ENCODE measurements around the gene CRY2. TPM values are rescaled to one million over a fixed set of nuclear protein-coding genes. Genes with fewer than 3 reads are reported as not detected.

CRY2 gene
- total and polyA plus RNA-seq, 2 of the 13 experiments (the other 11 are each of a cell fraction or from before 2014, with no cell fraction given): 10.1 to 12.2 TPM

GRCh38 chr11:45799562-45799961 is 47.7 kb upstream of the CRY2 start:
- H2AFZ ChIP-seq (ENCODE audit: low read length): no peak overlapping the region
- peak overlapping the region; percentile 84; the same call in 1 of the 2 replicates for H3K4me2 ChIP-seq (ENCODE audit: low read depth, low read length)
- FAIRE-seq (no peak), ATAC-seq (no peak), DNase-seq (ENCODE audit: low spot score) (no peak)
- no peak for TF ChIP-seq ZNF576 (CRISPR knock-in tag; IDR thresholded peaks at IDR 0.05)
- TF ChIP-seq ZNF572 (CRISPR knock-in tag; IDR thresholded peaks at IDR 0.05): no peak
- no peak for TF ChIP-seq ZBTB44 (CRISPR knock-in tag; IDR thresholded peaks at IDR 0.05)
- TF ChIP-seq ZNF274 (CRISPR knock-in tag; IDR thresholded peaks at IDR 0.05): no peak
- no peak for TF ChIP-seq ADNP (CRISPR knock-in tag; IDR thresholded peaks at IDR 0.05)
- in situ Hi-C loops (cut with HindIII; ENCODE audit: extremely low pct_ligation_motif_present, low pct_unique_long_range_greater_than_20kb) (no loop called here), intact Hi-C loops (cut with micrococcal nuclease; ENCODE audit: unreplicated experiment) (no loop called here)
- H3K4me3 ChIP-seq (replicated peaks in 1 of 3; ENCODE audit: insufficient read depth in 1 of 3, low read depth in 2 of 3, low read length in 3 of 3): no peak overlapping the region
- no peaks in the 10 kb centered on the region for H3K9me3 ChIP-seq (ENCODE audit: low read length)
- no peak overlapping the region for H3K9ac ChIP-seq (ENCODE audit: insufficient read depth, low read depth, low read length)
- ChIA-PET POLR2A (interaction anchor here (0.6 to 1.3 kb wide), 5 partner anchors 28 to 1674 kb away, joined by 3 to 6 read pairs (median 3); partner anchors contain the start of gene CRY2), CTCF (ENCODE audit: low intra/inter-chr PET ratio, low total read pairs) (no interaction called here)
- no TSS peak for BruUV-seq (replicated peaks)
- H3K27me3 ChIP-seq (ENCODE audit: control insufficient read depth in 1 of 2, insufficient read depth in 2 of 2, low read length in 2 of 2): peaks cover 0 to 27% of the 10 kb centered on the region in 2 experiments; a peak in 2 of 5 replicates
- no peaks in the 10 kb centered on the region for H4K20me1 ChIP-seq (ENCODE audit: insufficient read depth, low read length)
- H3K79me2 ChIP-seq (ENCODE audit: insufficient read depth, low read length): no peaks in the 10 kb centered on the region
- H3K4me1 ChIP-seq (ENCODE audit: insufficient read depth, low read length): peaks cover 20% of the 10 kb centered on the region
- H3K27ac ChIP-seq (ENCODE audit: extremely low read length, insufficient read depth, low read length): no peak overlapping the region
- WGBS (ENCODE audit: low lambda C conversion rate): 74% methylated on average over 3 of the region's 3 CpGs
- no peaks in the 10 kb centered on the region for H3K36me3 ChIP-seq (replicated peaks in 1 of 2; ENCODE audit: control insufficient read depth in 1 of 2, insufficient read depth in 2 of 2, low read length in 2 of 2)

GRCh38 chr11:45800261-45800660 is 47.0 kb upstream of the CRY2 start:
- Histone ChIP-seq H3K9ac (ENCODE audit: insufficient read depth, low read depth, low read length) (no peak overlapping the region), H3K27ac (ENCODE audit: extremely low read length, insufficient read depth, low read length) (no peak overlapping the region), H3K4me2 (ENCODE audit: low read depth, low read length) (no peak overlapping the region), H3K4me3 (replicated peaks in 1 of 3; ENCODE audit: insufficient read depth in 1 of 3, low read depth in 2 of 3, low read length in 3 of 3) (no peak overlapping the region), H3K27me3 (ENCODE audit: control insufficient read depth in 1 of 2, insufficient read depth in 2 of 2, low read length in 2 of 2) (peaks cover 0 to 26% of the 10 kb centered on the region in 2 experiments; a peak in 2 of 5 replicates), H3K9me3 (ENCODE audit: low read length) (no peaks in the 10 kb centered on the region), H3K4me1 (ENCODE audit: insufficient read depth, low read length) (peaks cover 19% of the 10 kb centered on the region), H3K79me2 (ENCODE audit: insufficient read depth, low read length) (no peaks in the 10 kb centered on the region), H4K20me1 (ENCODE audit: insufficient read depth, low read length) (no peaks in the 10 kb centered on the region), H3K36me3 (replicated peaks in 1 of 2; ENCODE audit: control insufficient read depth in 1 of 2, insufficient read depth in 2 of 2, low read length in 2 of 2) (no peaks in the 10 kb centered on the region), H2AFZ (ENCODE audit: low read length) (no peak overlapping the region)
- ChIA-PET POLR2A (no interaction called here), CTCF (ENCODE audit: low intra/inter-chr PET ratio, low total read pairs) (no interaction called here)
- FAIRE-seq (no peak), DNase-seq (ENCODE audit: low spot score) (no peak), ATAC-seq (no peak)
- in situ Hi-C loops (cut with HindIII; ENCODE audit: extremely low pct_ligation_motif_present, low pct_unique_long_range_greater_than_20kb) (no loop called here), intact Hi-C loops (cut with micrococcal nuclease; ENCODE audit: unreplicated experiment) (no loop called here)
- WGBS (ENCODE audit: low lambda C conversion rate): 32% methylated on average over 2 of the region's 2 CpGs
- BruUV-seq (replicated peaks): no TSS peak
- TF ChIP-seq ELF3 (CRISPR knock-in tag; IDR thresholded peaks at IDR 0.05) (no peak), MLX (CRISPR knock-in tag; IDR thresholded peaks at IDR 0.05) (no peak), BRD4 (CRISPR knock-in tag; IDR thresholded peaks at IDR 0.05) (no peak), MBNL3 (CRISPR knock-in tag; conservative IDR thresholded peaks at IDR 0.05) (no peak), PRDM10 (CRISPR knock-in tag; IDR thresholded peaks at IDR 0.05; ENCODE audit: low read depth) (no peak), HIVEP1 (CRISPR knock-in tag; IDR thresholded peaks at IDR 0.05) (no peak), KLF13 (CRISPR knock-in tag; IDR thresholded peaks at IDR 0.05) (no peak), FOXM1 (CRISPR knock-in tag; IDR thresholded peaks at IDR 0.05) (no peak), KLF12 (CRISPR knock-in tag; IDR thresholded peaks at IDR 0.05; ENCODE audit: borderline replicate concordance) (no peak)

Measured in HepG2 (cell line).